Activated CD4-positive, alpha-beta memory T cell treated with anti-CD3 and anti-CD28 coated beads, Interleukin-2, amount 10 ng/mL, durations not matched to agents 7 days and 5 days (primary cell): ENCODE data around the gene LDLR. TPM values are rescaled to one million over a fixed set of nuclear protein-coding genes. Genes with fewer than 3 reads are reported as not detected.
"Not testable (repeated sequence)": the region's sequence is repeated elsewhere in the genome, so short reads cannot be mapped to it uniquely, and the experiment has no call there.

Experiments
- CTCF ChIA-PET: fragments of 350-600 bp; sonication (Branson Sonifier 250); formaldehyde crosslinking; loops from one replicate; lab custom pipeline; 2021; ENCODE audit warnings: antibody characterized with exemption, inconsistent platforms; lab: Charles Lee
- POLR2A ChIA-PET: fragments of 350-600 bp; sonication (Branson Sonifier 250); formaldehyde crosslinking; loops from one replicate; lab custom pipeline; 2021; ENCODE audit warnings: antibody characterized with exemption; lab: Charles Lee
- DNase-seq: peaks from one replicate; pipeline ENCODE4 v3.0.0-alpha.2; 2020
- H3K27ac Mint-ChIP-seq: one replicate; pipeline ENCODE4 v1.8.0; 2021; ENCODE audit warnings: mild to moderate bottlenecking, mixed read lengths
- H3K27me3 Mint-ChIP-seq: one replicate; pipeline ENCODE4 v1.8.0; 2021; ENCODE audit warnings: mixed read lengths
- H3K36me3 Mint-ChIP-seq: one replicate; pipeline ENCODE4 v1.8.0; 2021; ENCODE audit warnings: low read depth, mixed read lengths
- H3K4me1 Mint-ChIP-seq: one replicate; pipeline ENCODE4 v1.8.0; 2021; ENCODE audit warnings: mixed read lengths
- H3K4me3 Mint-ChIP-seq: one replicate; pipeline ENCODE4 v1.8.0; 2021; ENCODE audit warnings: mild to moderate bottlenecking, mixed read lengths
- H3K9me3 Mint-ChIP-seq: one replicate; pipeline ENCODE4 v1.8.0; 2021; ENCODE audit warnings: mixed read lengths
- total RNA-seq, 2 experiments: library from RNA; stranded (reverse); gene quantifications; one replicate each; pipeline ENCODE4 v1.2.3, GENCODE V29; 2021

The LDLR gene
- total RNA-seq, 2 experiments from 2014 or later, result 150 to 160 TPM

DNA sequence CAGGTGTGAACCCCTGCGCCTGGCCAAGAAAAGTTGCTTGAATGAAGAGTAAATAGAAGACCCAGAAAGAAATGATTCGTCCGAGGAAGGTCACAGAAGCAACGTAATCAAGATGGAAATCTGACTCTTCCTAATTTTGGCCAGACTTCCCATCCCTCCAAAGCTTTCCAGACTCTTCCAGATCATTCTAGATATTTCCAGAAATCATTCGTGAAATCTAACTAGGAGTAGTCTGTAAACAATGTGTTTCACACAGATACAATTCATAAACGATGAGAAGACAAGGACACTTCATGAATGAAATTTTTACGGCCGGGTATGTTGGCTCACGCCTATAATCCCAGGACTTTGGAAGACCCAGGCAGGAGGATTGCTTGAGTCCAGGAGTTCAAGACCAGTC, 9.3 kb upstream of the LDLR start:
- ChIA-PET CTCF (interaction anchor here (0.9 kb wide), 1 partner anchor 143 kb away, joined by 3 read pairs; no protein-coding TSS in a partner anchor), POLR2A (no interaction called here)
- Mint-ChIP-seq H3K4me1 (peaks cover 8% of the 10 kb centered on the region), H3K4me3 (no peak overlapping the region), H3K27ac (no peak overlapping the region), H3K27me3 (no peaks in the 10 kb centered on the region), H3K9me3 (no peaks in the 10 kb centered on the region), H3K36me3 (no peaks in the 10 kb centered on the region)
- DNase-seq, result no peak

DNA sequence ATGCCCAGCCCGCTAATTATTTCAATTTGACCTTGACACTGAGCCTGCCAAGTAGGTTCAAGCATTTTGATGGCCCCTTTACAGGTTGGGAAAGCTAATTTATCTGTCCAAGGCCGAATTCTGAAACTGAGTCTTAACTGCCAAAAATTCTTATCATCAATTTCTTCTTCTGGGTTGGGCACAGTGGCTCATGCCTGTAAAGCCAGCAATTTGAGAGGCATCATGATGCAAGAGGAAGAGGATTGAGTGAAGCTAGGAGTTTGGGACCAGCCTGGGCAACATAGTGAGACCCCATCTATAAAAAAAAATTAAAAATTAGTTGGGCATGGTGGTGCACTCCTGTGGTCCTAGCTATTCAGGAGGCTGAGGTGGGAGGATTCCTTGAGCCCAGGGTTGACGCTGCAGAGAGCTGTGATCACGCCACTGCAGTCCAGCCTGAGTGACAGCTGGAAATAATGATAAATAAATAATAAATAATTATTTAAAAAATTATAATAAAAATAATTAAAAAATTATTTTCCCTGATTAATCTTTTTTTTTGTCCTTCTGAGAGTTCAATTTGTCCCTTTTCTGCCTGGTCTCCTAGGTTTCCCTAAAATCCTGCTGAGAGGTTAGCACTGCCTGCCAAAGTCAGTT, 1.3 kb upstream of the LDLR start:
- POLR2A ChIA-PET, result interaction anchor here (1.2 to 5.0 kb wide), 10 partner anchors 7 to 252 kb away, joined by 3 to 38 read pairs (median 6); partner anchors contain the start of gene TMED1

DNA sequence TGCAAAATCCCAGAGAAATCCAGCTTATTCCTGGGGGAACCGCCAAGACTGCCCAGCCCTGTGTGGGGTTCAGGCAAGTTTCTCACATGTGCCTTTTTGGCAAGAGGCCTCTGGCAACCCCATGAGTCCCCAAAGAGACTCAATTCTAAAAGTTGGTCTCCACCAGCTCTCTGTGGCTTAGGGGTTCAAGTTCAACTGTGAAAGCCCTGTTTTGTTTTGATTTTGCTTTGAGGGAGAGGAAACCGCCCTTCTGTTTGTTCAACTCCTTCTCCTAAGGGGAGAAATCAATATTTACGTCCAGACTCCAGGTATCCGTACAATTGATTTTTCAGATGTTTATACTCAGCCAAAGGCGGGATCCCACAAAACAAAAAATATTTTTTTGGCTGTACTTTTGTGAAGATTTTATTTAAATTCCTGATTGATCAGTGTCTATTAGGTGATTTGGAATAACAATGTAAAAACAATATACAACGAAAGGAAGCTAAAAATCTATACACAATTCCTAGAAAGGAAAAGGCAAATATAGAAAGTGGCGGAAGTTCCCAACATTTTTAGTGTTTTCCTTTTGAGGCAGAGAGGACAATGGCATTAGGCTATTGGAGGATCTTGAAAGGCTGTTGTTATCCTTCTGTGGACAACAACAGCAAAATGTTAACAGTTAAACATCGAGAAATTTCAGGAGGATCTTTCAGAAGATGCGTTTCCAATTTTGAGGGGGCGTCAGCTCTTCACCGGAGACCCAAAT, 583 bp upstream of the LDLR start:
- H3K9me3 Mint-ChIP-seq, result no peaks in the 10 kb centered on the region
- H3K4me3 Mint-ChIP-seq, result peak overlapping the region; percentile 96
- peaks cover 32% of the 10 kb centered on the region for H3K36me3 Mint-ChIP-seq
- ChIA-PET CTCF (interaction anchor here (0.6 to 3.9 kb wide), 7 partner anchors 12 to 1759 kb away, joined by 3 to 21 read pairs (median 3); no protein-coding TSS in a partner anchor), POLR2A (interaction anchor here (0.7 to 5.0 kb wide), 24 partner anchors 8 to 519 kb away, joined by 3 to 38 read pairs (median 5); partner anchors contain the start of genes SMARCA4, SPC24, SWSAP1 and TMED1)
- H3K27me3 Mint-ChIP-seq, result no peaks in the 10 kb centered on the region
- peak overlapping the region; percentile 99 for H3K27ac Mint-ChIP-seq
- no peak for DNase-seq
- H3K4me1 Mint-ChIP-seq, result peaks cover 41% of the 10 kb centered on the region

More for the DNA sequence above, 1.3 kb upstream of the LDLR start:
- H3K27ac Mint-ChIP-seq, result peak overlapping the region; percentile 99
- H3K27me3 Mint-ChIP-seq, result no peaks in the 10 kb centered on the region
- H3K36me3 Mint-ChIP-seq, result peaks cover 25% of the 10 kb centered on the region
- peak overlapping the region; percentile 96 for H3K4me3 Mint-ChIP-seq
- H3K4me1 Mint-ChIP-seq, result peaks cover 34% of the 10 kb centered on the region
- H3K9me3 Mint-ChIP-seq, result no peaks in the 10 kb centered on the region
- CTCF ChIA-PET, result interaction anchor here (0.6 to 3.9 kb wide), 4 partner anchors 13 to 152 kb away, joined by 3 to 21 read pairs (median 6); no protein-coding TSS in a partner anchor
- no peak for DNase-seq

DNA sequence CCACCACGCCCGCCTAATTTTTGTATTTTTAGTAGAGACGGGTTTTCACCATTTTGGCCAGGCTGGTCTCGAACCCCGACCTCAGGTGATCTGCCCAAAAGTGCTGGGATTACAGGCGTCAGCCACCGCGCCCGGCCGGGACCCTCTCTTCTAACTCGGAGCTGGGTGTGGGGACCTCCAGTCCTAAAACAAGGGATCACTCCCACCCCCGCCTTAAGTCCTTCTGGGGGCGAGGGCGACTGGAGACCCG, 676 bp downstream of the LDLR start:
- peak overlapping the region; percentile 96 for H3K4me3 Mint-ChIP-seq
- peak overlapping the region; percentile 99 for H3K27ac Mint-ChIP-seq
- H3K36me3 Mint-ChIP-seq, result peaks cover 43% of the 10 kb centered on the region
- ChIA-PET CTCF (interaction anchor here (3.9 kb wide), 1 partner anchor 54 kb away, joined by 21 read pairs; no protein-coding TSS in a partner anchor), POLR2A (interaction anchor here (0.8 to 5.0 kb wide), 13 partner anchors 8 to 331 kb away, joined by 3 to 38 read pairs (median 9); partner anchors contain the start of genes SMARCA4, SPC24 and TMED1)
- H3K27me3 Mint-ChIP-seq, H3K9me3 Mint-ChIP-seq, DNase-seq: not testable (repeated sequence)
- peaks cover 44% of the 10 kb centered on the region for H3K4me1 Mint-ChIP-seq

- peak; percentile 98 for DNase-seq
- ChIA-PET POLR2A (interaction anchor here (0.7 to 5.0 kb wide), 16 partner anchors 7 to 925 kb away, joined by 3 to 38 read pairs (median 6); partner anchors contain the start of genes SMARCA4, SPC24 and TMED1), CTCF (interaction anchor here (1.9 to 3.9 kb wide), 2 partner anchors 54 to 55 kb away, joined by 5 to 21 read pairs; no protein-coding TSS in a partner anchor)
- H3K36me3 Mint-ChIP-seq, result peaks cover 46% of the 10 kb centered on the region
- H3K4me3 Mint-ChIP-seq, result peak overlapping the region; percentile 96
- no peaks in the 10 kb centered on the region for H3K9me3 Mint-ChIP-seq
- peaks cover 44% of the 10 kb centered on the region for H3K4me1 Mint-ChIP-seq
- H3K27ac Mint-ChIP-seq, result peak overlapping the region; percentile 99
- H3K27me3 Mint-ChIP-seq, result no peaks in the 10 kb centered on the region
These were observed 1.2 kb downstream of the LDLR start for GRCh38 chr19:11090264-11090996.

DNA sequence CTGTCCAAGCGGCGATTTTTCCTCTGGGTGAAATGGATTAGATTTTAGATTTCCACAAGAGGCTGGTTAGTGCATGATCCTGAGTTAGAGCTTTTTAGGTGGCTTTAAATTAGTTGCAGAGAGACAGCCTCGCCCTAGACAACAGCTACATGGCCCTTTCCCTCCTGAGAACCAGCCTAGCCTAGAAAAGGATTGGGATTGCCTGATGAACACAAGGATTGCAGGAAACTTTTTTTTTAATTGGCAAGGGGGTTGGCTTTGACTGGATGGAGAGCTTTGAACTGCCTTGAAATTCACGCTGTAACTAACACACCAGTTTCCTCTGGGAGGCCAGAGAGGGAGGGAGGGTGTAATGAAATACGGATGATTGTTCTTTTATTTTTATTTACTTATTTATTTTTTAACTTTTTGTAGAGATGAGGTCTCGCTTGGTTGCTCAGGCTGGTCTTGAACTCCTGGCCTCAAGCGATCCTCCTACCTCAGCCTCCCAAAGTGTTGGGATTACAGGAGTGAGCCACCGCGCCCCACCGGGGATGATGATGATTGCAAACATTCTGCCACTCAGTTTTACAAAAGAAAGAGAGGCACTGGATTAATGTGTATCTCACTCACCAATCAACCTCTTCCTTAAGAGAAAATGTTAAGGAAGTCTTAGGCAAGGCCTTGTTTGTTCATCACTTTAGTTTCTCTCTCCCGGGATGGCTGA, 1.9 kb downstream of the LDLR start:
- Mint-ChIP-seq H3K36me3 (peaks cover 53% of the 10 kb centered on the region), H3K4me1 (peaks cover 49% of the 10 kb centered on the region), H3K4me3 (peak overlapping the region; percentile 96), H3K27ac (peak overlapping the region; percentile 97), H3K27me3 (no peaks in the 10 kb centered on the region), H3K9me3 (no peaks in the 10 kb centered on the region)
- no peak for DNase-seq
- ChIA-PET CTCF (interaction anchor here (1.9 kb wide), 1 partner anchor 55 kb away, joined by 5 read pairs; no protein-coding TSS in a partner anchor), POLR2A (interaction anchor here (0.7 to 5.0 kb wide), 8 partner anchors 9 to 926 kb away, joined by 3 to 38 read pairs (median 3); partner anchors contain the start of gene SPC24)

GRCh38 chr19:11091703-11092153, 2.5 kb downstream of the LDLR start:
- CTCF ChIA-PET, result interaction anchor here (0.5 to 1.9 kb wide), 3 partner anchors 35 to 155 kb away, joined by 4 to 5 read pairs (median 5); no protein-coding TSS in a partner anchor
- DNase-seq, result peak; percentile 69
- peaks cover 58% of the 10 kb centered on the region for H3K36me3 Mint-ChIP-seq

GRCh38 chr19:11092181-11092538, 2.9 kb downstream of the LDLR start:
- Mint-ChIP-seq H3K4me1 (peaks cover 57% of the 10 kb centered on the region), H3K9me3 (no peaks in the 10 kb centered on the region), H3K27ac (peak overlapping the region; percentile 97), H3K36me3 (peaks cover 59% of the 10 kb centered on the region), H3K27me3 (no peaks in the 10 kb centered on the region), H3K4me3 (peak overlapping the region; percentile 96)
- ChIA-PET CTCF (interaction anchor here (0.5 to 1.9 kb wide), 3 partner anchors 35 to 156 kb away, joined by 4 to 5 read pairs (median 5); no protein-coding TSS in a partner anchor), POLR2A (interaction anchor here (1.0 to 5.0 kb wide), 8 partner anchors 12 to 333 kb away, joined by 3 to 38 read pairs (median 4); partner anchors contain the start of gene SPC24)
- peak; percentile 56 for DNase-seq

More at GRCh38 chr19:11091703-11092153, 2.5 kb downstream of the LDLR start:
- POLR2A ChIA-PET, result interaction anchor here (1.0 to 5.0 kb wide), 6 partner anchors 12 to 332 kb away, joined by 3 to 38 read pairs (median 4); partner anchors contain the start of gene SPC24
- H3K4me3 Mint-ChIP-seq, result peak overlapping the region; percentile 96
- peak overlapping the region; percentile 97 for H3K27ac Mint-ChIP-seq
- no peaks in the 10 kb centered on the region for H3K9me3 Mint-ChIP-seq
- no peaks in the 10 kb centered on the region for H3K27me3 Mint-ChIP-seq
- peaks cover 55% of the 10 kb centered on the region for H3K4me1 Mint-ChIP-seq

DNA sequence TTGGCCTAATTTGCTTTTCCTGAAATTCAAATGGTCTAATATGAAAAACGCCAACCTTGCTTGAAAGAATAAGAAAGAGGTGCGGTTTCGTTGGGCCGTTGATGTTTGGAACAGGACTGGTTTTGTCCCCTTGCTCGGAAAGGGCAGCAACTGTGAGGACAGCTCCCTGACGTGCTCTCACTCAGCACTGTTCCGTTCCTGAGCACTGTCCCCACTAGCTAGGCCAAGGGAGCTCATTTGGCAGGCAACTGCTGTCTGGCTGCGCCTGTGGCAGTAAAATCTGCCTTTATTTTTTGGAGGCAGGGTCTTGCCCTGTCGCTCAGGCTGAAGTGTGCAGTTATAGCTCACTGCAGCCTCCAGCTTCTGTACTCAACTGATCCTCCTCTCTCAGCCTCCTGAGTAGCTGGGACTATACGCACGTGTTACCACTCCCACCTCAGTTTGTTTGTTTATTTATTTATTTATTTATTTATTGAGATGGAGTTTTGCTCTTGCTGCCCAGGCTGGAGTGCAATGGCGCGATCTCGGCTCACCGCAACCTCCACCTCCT, 4.5 kb downstream of the LDLR start:
- Mint-ChIP-seq H3K4me1 (peaks cover 59% of the 10 kb centered on the region), H3K36me3 (peaks cover 72% of the 10 kb centered on the region), H3K9me3 (no peaks in the 10 kb centered on the region), H3K4me3 (peak overlapping the region; percentile 96), H3K27me3 (no peaks in the 10 kb centered on the region), H3K27ac (peak overlapping the region; percentile 97)
- POLR2A ChIA-PET, result interaction anchor here (1.1 to 4.0 kb wide), 8 partner anchors 11 to 491 kb away, joined by 3 to 23 read pairs (median 6); partner anchors contain the start of genes DNM2 and SPC24
- no peak for DNase-seq
- CTCF ChIA-PET, result interaction anchor here (0.8 to 3.9 kb wide), 3 partner anchors 32 to 58 kb away, joined by 4 to 40 read pairs (median 5); no protein-coding TSS in a partner anchor

DNA sequence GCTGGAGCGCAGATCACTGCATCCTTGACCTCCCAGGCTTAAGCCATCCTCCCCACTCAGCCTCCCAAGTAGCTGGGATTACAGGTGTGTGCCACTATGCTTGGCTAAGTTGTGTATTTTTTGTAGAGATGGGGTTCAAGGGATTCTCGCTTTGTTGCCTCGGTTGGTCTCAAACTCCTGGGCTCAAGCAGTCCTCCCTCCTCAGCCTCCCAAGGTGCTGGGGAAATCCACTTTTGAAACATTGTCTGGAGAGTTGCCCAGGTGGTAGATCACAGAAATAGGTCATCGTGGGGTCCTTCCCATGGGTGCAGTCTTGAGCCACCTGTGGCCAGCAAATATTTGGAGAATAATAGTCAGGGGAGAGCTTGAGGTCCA, 5.2 kb downstream of the LDLR start:
- CTCF ChIA-PET, result interaction anchor here (1.2 to 3.9 kb wide), 2 partner anchors 46 to 59 kb away, joined by 4 to 40 read pairs; no protein-coding TSS in a partner anchor
- no peak for DNase-seq
- H3K4me1 Mint-ChIP-seq, result peaks cover 59% of the 10 kb centered on the region
- H3K27ac Mint-ChIP-seq, result peak overlapping the region; percentile 92
- H3K4me3 Mint-ChIP-seq, result peak overlapping the region; percentile 72
- POLR2A ChIA-PET, result interaction anchor here (1.4 to 4.0 kb wide), 7 partner anchors 10 to 492 kb away, joined by 3 to 23 read pairs (median 5); partner anchors contain the start of gene TMED1
- no peaks in the 10 kb centered on the region for H3K27me3 Mint-ChIP-seq
- H3K36me3 Mint-ChIP-seq, result peaks cover 75% of the 10 kb centered on the region
- H3K9me3 Mint-ChIP-seq, result no peaks in the 10 kb centered on the region
